ENCODE data around the gene MSH5.

DNA sequence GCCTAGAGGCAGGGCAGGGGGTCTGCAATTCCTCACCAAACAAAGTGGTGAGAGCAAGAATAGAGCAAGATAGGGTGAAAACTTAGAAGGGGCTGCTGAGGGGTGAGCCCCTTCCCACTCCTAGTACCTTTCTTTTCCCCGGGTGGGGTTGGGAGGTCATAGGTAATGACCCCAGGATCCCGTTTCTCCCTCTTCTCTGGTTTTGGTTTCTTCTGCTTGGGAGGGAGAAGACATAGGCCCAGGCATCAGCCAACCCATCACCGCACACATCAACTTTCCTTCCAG, 52.2 kb downstream of the MSH5 start:
- TF ChIP-seq EZH2 (IDR thresholded peaks at IDR 0.05) = no peak
- TF ChIP-seq, protein P1, sequence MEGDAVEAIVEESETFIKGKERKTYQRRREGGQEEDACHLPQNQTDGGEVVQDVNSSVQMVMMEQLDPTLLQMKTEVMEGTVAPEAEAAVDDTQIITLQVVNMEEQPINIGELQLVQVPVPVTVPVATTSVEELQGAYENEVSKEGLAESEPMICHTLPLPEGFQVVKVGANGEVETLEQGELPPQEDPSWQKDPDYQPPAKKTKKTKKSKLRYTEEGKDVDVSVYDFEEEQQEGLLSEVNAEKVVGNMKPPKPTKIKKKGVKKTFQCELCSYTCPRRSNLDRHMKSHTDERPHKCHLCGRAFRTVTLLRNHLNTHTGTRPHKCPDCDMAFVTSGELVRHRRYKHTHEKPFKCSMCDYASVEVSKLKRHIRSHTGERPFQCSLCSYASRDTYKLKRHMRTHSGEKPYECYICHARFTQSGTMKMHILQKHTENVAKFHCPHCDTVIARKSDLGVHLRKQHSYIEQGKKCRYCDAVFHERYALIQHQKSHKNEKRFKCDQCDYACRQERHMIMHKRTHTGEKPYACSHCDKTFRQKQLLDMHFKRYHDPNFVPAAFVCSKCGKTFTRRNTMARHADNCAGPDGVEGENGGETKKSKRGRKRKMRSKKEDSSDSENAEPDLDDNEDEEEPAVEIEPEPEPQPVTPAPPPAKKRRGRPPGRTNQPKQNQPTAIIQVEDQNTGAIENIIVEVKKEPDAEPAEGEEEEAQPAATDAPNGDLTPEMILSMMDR (IDR thresholded peaks at IDR 0.05) = no peak

Data from neural progenitor cell (in vitro differentiated cells).